Keratinocyte (primary cell): ENCODE results near the gene TPI1. TPM values are rescaled to one million over a fixed set of nuclear protein-coding genes. Genes with fewer than 3 reads are reported as not detected.

ENCODE experiments used
- DNase-seq: peaks from one replicate; pipeline ENCODE4 v3.0.0-alpha.2; 2011; ENCODE audit warnings: low read depth, missing footprints, low spot score
- FAIRE-seq: peaks from 2 replicates; lab custom pipeline; 2011; peaks lifted over from hg19 to GRCh38; lab: Jason Lieb, UNC
- H2AFZ ChIP-seq: 2 replicates; pipeline ENCODE4 v1.6.0; 2012; ENCODE audit warnings: low read length, control low read depth, inconsistent platforms; ENCODE audit not compliant: control insufficient read depth
- H3K27ac ChIP-seq: 2 replicates; pipeline ENCODE4 v1.5.1; 2011; ENCODE audit warnings: low read length; ENCODE audit not compliant: control insufficient read depth, insufficient read depth
- H3K27me3 ChIP-seq: 3 replicates; pipeline ENCODE4 v1.6.0; 2011; ENCODE audit warnings: low read length; ENCODE audit not compliant: control insufficient read depth, insufficient read depth; ENCODE audit errors: extremely low read depth
- H3K36me3 ChIP-seq, 2 experiments: 2 replicates in 1 of 2; 3 replicates in 1 of 2; pipeline ENCODE4 v1.5.1; 2011; ENCODE audit warnings: low read length in 2 of 2, mild to moderate bottlenecking in 1 of 2; ENCODE audit not compliant: control insufficient read depth in 2 of 2, insufficient read depth in 2 of 2; ENCODE audit errors: extremely low read depth in 1 of 2
- H3K4me1 ChIP-seq: 3 replicates; pipeline ENCODE4 v1.5.1; 2011; ENCODE audit warnings: low read length; ENCODE audit not compliant: control insufficient read depth, insufficient read depth; ENCODE audit errors: extremely low read depth
- H3K4me2 ChIP-seq: 3 replicates; pipeline ENCODE4 v1.6.0; 2011; ENCODE audit warnings: low read depth, low read length; ENCODE audit not compliant: control insufficient read depth, insufficient read depth; ENCODE audit errors: extremely low read depth
- H3K4me3 ChIP-seq, 3 experiments: fragments of 200-600 bp in 1 of 3; sonication (generic) in 1 of 3; 2 replicates in 2 of 3; 3 replicates in 1 of 3; pipeline ENCODE4 v1.5.1; 2011 to 2016; ENCODE audit warnings: low read length in 3 of 3, mild to moderate bottlenecking in 3 of 3, control low read depth in 2 of 3, inconsistent platforms in 1 of 3, low read depth in 1 of 3, mixed read lengths in 1 of 3, mixed run types in 1 of 3, moderate library complexity in 1 of 3; ENCODE audit not compliant: control insufficient read depth in 2 of 3, insufficient read depth in 2 of 3; ENCODE audit errors: extremely low read depth in 1 of 3
- H3K79me2 ChIP-seq: 2 replicates; pipeline ENCODE4 v1.6.0; 2012; ENCODE audit warnings: low read length; ENCODE audit not compliant: control insufficient read depth, insufficient read depth
- H3K9ac ChIP-seq: 3 replicates; pipeline ENCODE4 v1.6.0; 2011; ENCODE audit warnings: low read length; ENCODE audit not compliant: control insufficient read depth, insufficient read depth; ENCODE audit errors: extremely low read depth
- H3K9me1 ChIP-seq: 3 replicates; pipeline ENCODE4 v1.6.0; 2011; ENCODE audit warnings: low read length; ENCODE audit not compliant: control insufficient read depth, insufficient read depth; ENCODE audit errors: extremely low read depth
- H3K9me3 ChIP-seq: 2 replicates; pipeline ENCODE4 v1.5.1; 2012; ENCODE audit warnings: low read depth, low read length; ENCODE audit not compliant: control insufficient read depth
- H4K20me1 ChIP-seq: 3 replicates; pipeline ENCODE4 v1.6.0; 2011; ENCODE audit warnings: low read length; ENCODE audit not compliant: control insufficient read depth, insufficient read depth; ENCODE audit errors: extremely low read depth
- EZH2 ChIP-seq: IDR thresholded peaks from one replicate; pipeline ENCODE4 v1.6.1; 2012; ENCODE audit warnings: inconsistent platforms, mild to moderate bottlenecking, low read length, moderate library complexity
- dilution Hi-C: fragments of 300-500 bp; cut with MboI; formaldehyde crosslinking; loops from one replicate; pipeline ENCODE4 v1.7.0; 2020; ENCODE audit warnings: low sequenced_read_pairs; ENCODE audit not compliant: extremely low pct_ligation_motif_present
- polyA plus RNA-seq, 5 experiments: library from polyadenylated mRNA; depleted of rRNA in 3 of 5; stranded (reverse) in 3 of 5; stranded (forward) in 1 of 5; unstranded in 1 of 5; fragments of >200 nt; gene quantifications; 1 replicate in 1 of 5; 2 replicates in 3 of 5; 3 replicates in 1 of 5; pipeline versions ENCODE4 v1.2.1 to v1.2.3, GENCODE V29; 2011 to 2012; ENCODE audit warnings: missing spikeins in 2 of 5, low read depth in 1 of 5, low replicate concordance in 1 of 5
- TF ChIP-seq, protein P1 (sequence below), 3 experiments: IDR thresholded peaks in 1 of 3; conservative IDR thresholded peaks in 1 of 3; optimal IDR thresholded peaks in 1 of 3; 2 replicates in 2 of 3; 3 replicates in 1 of 3; pipeline versions ENCODE3 to v1.5.1; 2011; ENCODE audit warnings: low read length in 3 of 3, mild to moderate bottlenecking in 3 of 3, moderate library complexity in 2 of 3, control low read depth in 1 of 3, inconsistent platforms in 1 of 3; ENCODE audit not compliant: insufficient read depth in 2 of 3; ENCODE audit errors: extremely low read depth in 1 of 3

The TPI1 gene
- polyA plus RNA-seq, 1 donor (not counting 4 experiments of a cell fraction or from before 2014, with no cell fraction given), result 1,551 TPM

DNA sequence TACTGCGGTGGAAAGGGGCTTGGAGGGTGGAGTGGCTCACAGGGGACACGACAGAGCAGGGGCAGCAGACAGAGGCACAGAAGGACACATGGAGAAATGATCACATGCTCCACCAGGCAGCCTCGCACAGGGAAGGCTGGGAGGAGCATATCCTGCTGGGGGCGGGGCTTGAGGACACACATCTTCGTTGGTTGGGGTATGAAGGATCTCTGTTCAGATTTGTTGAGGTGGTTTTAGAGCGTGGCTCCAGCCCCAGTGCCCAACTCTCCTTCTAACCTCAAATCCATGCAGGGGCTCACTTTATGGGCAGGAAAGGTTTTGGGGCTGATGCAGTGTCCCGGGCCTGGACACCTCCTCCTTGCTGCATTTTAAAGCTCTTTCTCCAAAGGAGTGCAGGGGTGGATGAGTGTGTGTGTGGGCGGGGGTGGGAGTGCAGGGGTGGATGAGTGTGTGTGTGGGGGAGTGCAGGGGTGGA, 39.9 kb upstream of the TPI1 start:
- peak; percentile 92 for FAIRE-seq
- Histone ChIP-seq H3K36me3 (no peaks in the 10 kb centered on the region), H3K9me1 (no peaks in the 10 kb centered on the region), H3K4me3 (no peak overlapping the region), H3K79me2 (no peaks in the 10 kb centered on the region), H3K9me3 (no peaks in the 10 kb centered on the region), H3K4me1 (peaks cover 12% of the 10 kb centered on the region), H2AFZ (peak overlapping the region; percentile 35), H3K27ac (no peak overlapping the region), H3K9ac (no peak overlapping the region), H4K20me1 (no peaks in the 10 kb centered on the region), H3K27me3 (peaks cover 64% of the 10 kb centered on the region), H3K4me2 (no peak overlapping the region)
- dilution Hi-C loops, result no loop called here
- TF ChIP-seq EZH2, result no peak
- TF ChIP-seq, protein P1, sequence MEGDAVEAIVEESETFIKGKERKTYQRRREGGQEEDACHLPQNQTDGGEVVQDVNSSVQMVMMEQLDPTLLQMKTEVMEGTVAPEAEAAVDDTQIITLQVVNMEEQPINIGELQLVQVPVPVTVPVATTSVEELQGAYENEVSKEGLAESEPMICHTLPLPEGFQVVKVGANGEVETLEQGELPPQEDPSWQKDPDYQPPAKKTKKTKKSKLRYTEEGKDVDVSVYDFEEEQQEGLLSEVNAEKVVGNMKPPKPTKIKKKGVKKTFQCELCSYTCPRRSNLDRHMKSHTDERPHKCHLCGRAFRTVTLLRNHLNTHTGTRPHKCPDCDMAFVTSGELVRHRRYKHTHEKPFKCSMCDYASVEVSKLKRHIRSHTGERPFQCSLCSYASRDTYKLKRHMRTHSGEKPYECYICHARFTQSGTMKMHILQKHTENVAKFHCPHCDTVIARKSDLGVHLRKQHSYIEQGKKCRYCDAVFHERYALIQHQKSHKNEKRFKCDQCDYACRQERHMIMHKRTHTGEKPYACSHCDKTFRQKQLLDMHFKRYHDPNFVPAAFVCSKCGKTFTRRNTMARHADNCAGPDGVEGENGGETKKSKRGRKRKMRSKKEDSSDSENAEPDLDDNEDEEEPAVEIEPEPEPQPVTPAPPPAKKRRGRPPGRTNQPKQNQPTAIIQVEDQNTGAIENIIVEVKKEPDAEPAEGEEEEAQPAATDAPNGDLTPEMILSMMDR (optimal IDR thresholded peaks at IDR 0.05 in 1 of 3, IDR thresholded peaks at IDR 0.05 in 1 of 3, conservative IDR thresholded peaks at IDR 0.05 in 1 of 3; ENCODE audit: extremely low read depth in 1 of 3, insufficient read depth in 2 of 3, low read length in 3 of 3), result no peak
- DNase-seq, result no peak

DNA sequence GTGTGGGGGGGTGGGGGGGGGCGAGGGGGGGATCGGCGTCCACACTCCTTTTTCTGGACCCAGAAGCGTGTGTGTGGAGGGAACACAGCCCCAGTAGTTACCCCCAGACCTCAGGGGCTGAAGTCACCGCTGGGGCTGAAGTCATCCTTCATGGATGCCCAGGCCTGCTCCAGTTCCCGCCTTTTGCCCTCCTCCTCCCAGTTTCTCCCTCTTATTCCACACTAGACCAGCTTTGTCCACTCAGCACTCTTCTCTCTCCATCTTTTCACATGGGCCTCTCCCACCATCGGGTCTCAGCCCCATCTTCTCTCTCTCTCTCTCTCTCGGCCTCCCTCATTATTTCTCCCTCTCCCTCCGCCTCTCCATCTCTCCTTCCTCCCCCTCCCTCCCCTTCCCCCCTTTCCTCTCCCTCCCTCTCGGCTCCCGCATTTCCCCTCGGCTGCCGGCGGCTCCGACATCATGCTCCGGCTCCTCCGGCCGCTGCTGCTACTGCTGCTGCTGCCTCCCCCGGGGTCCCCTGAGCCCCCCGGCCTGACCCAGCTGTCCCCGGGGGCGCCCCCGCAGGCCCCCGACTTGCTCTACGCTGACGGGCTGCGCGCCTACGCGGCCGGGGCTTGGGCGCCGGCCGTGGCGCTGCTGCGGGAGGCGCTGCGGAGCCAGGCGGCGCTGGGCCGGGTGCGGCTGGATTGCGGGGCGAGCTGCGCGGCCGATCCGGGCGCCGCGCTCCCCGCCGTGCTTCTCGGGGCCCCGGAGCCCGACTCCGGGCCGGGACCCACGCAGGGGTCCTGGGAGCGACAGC, 39.1 kb upstream of the TPI1 start, which contains the start of gene P3H3:
Gene P3H3, plus strand, starts transcription at position 426 of the 799 bp plus-strand sequence. Its CDS starts 34 bp downstream, at position 460.
- no peak for DNase-seq
- no peaks in the 10 kb centered on the region for H3K79me2 ChIP-seq
- peak within 1 kb of the TSS; percentile 85 for H3K4me2 ChIP-seq
- H3K27ac ChIP-seq, result no peak within 1 kb of the TSS
- H3K9me1 ChIP-seq, result no peaks in the 10 kb centered on the region
- H2AFZ ChIP-seq, result peak within 1 kb of the TSS; percentile 89
- dilution Hi-C loops, result no loop called here
- peak within 1 kb of the TSS; percentile 62 to 83 (median 82) for H3K4me3 ChIP-seq
- no peaks in the 10 kb centered on the region for H3K9me3 ChIP-seq
- peaks cover 57% of the 10 kb centered on the region for H3K27me3 ChIP-seq
- peak within 1 kb of the TSS; percentile 71 for H3K9ac ChIP-seq
- TF ChIP-seq, protein P1 (optimal IDR thresholded peaks at IDR 0.05 in 1 of 3, IDR thresholded peaks at IDR 0.05 in 1 of 3, conservative IDR thresholded peaks at IDR 0.05 in 1 of 3; ENCODE audit: extremely low read depth in 1 of 3, insufficient read depth in 2 of 3, low read length in 3 of 3), result no peak
- TF ChIP-seq EZH2, result no peak
- H3K4me1 ChIP-seq, result peaks cover 12% of the 10 kb centered on the region
- no peaks in the 10 kb centered on the region for H4K20me1 ChIP-seq
- no peaks in the 10 kb centered on the region for H3K36me3 ChIP-seq
- no peak for FAIRE-seq
